ENCODE data around the gene PLK3. TPM values are rescaled to one million over a fixed set of nuclear protein-coding genes. Genes with fewer than 3 reads are reported as not detected.

PLK3 gene
- polyA plus RNA-seq, 2 of the 4 experiments (the other 2 are of a cell fraction): 11.2 to 12.6 TPM

DNA sequence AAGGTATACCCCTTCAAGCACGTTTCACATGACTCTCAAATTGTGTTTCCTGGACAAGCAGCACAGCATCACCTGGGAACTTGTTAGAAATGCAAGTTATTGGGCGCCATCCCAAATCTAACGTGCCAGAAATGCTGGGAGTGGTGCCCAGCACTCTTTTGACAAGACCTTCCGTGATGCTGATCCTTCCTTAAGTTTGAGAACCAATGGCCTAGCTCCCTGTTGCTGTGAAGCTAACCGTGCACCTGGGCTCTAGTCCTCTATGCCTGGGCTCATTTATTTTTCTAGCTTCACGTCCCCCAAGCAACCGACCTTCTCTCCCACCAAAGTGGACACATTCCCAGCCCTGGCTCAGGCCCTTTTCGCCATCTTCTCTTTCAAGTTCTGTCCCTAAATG is 16.5 kb upstream of the PLK3 start:
- H3K4me1 ChIP-seq: peaks cover 13% of the 10 kb centered on the region
- no peak overlapping the region for H3K4me2 ChIP-seq
- ChIA-PET POLR2A (interaction anchor here (1.8 kb wide), 1 partner anchor 8 kb away, joined by 11 read pairs; the partner anchor contains the start of gene RPS8), CTCF (interaction anchor here (0.8 to 2.5 kb wide), 3 partner anchors 10 to 40 kb away, joined by 3 to 9 read pairs (median 3); partner anchors contain the start of gene PLK3)
- H3K9me3 ChIP-seq: no peaks in the 10 kb centered on the region
- FAIRE-seq: no peak
- TF ChIP-seq CBX8 (IDR thresholded peaks at IDR 0.05) (no peak), HES2 (IDR thresholded peaks at IDR 0.05) (no peak), ZNF302 (CRISPR knock-in tag; IDR thresholded peaks at IDR 0.05) (no peak), POLR2AphosphoS2 (conservative IDR thresholded peaks at IDR 0.05; ENCODE audit: low read length) (no peak), SMC3 (IDR thresholded peaks at IDR 0.05) (no peak), KDM1A (IDR thresholded peaks at IDR 0.05; ENCODE audit: low read depth) (no peak), FOSB (CRISPR knock-in tag; IDR thresholded peaks at IDR 0.05) (no peak), BHLHE40 (IDR thresholded peaks at IDR 0.05; ENCODE audit: low read depth, low read length) (no peak), MAZ (IDR thresholded peaks at IDR 0.05; ENCODE audit: borderline replicate concordance, low read depth, low read length) (no peak), HMGXB4 (CRISPR knock-in tag; IDR thresholded peaks at IDR 0.05; ENCODE audit: borderline replicate concordance) (no peak), NR3C1 (IDR thresholded peaks at IDR 0.05) (no peak), NPAS2 (CRISPR knock-in tag; IDR thresholded peaks at IDR 0.05; ENCODE audit: borderline replicate concordance) (no peak), EHF (CRISPR knock-in tag; IDR thresholded peaks at IDR 0.05) (no peak), ZFP36 (IDR thresholded peaks at IDR 0.05; ENCODE audit: borderline replicate concordance, partially characterized antibody) (no peak), SREBF2 (IDR thresholded peaks at IDR 0.05) (no peak), JUN (IDR thresholded peaks at IDR 0.05) (no peak), RNF2 (IDR thresholded peaks at IDR 0.05; ENCODE audit: borderline replicate concordance, low read depth) (no peak)
- TF ChIP-seq, protein P1, sequence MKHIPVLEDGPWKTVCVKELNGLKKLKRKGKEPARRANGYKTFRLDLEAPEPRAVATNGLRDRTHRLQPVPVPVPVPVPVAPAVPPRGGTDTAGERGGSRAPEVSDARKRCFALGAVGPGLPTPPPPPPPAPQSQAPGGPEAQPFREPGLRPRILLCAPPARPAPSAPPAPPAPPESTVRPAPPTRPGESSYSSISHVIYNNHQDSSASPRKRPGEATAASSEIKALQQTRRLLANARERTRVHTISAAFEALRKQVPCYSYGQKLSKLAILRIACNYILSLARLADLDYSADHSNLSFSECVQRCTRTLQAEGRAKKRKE (CRISPR knock-in tag; IDR thresholded peaks at IDR 0.05; ENCODE audit: low read depth): no peak
- TF ChIP-seq, protein P2, sequence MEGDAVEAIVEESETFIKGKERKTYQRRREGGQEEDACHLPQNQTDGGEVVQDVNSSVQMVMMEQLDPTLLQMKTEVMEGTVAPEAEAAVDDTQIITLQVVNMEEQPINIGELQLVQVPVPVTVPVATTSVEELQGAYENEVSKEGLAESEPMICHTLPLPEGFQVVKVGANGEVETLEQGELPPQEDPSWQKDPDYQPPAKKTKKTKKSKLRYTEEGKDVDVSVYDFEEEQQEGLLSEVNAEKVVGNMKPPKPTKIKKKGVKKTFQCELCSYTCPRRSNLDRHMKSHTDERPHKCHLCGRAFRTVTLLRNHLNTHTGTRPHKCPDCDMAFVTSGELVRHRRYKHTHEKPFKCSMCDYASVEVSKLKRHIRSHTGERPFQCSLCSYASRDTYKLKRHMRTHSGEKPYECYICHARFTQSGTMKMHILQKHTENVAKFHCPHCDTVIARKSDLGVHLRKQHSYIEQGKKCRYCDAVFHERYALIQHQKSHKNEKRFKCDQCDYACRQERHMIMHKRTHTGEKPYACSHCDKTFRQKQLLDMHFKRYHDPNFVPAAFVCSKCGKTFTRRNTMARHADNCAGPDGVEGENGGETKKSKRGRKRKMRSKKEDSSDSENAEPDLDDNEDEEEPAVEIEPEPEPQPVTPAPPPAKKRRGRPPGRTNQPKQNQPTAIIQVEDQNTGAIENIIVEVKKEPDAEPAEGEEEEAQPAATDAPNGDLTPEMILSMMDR (IDR thresholded peaks at IDR 0.05): no peak
- 82% methylated on average over 8 of the region's 8 CpGs for WGBS (ENCODE audit: missing lambda C conversion rate)
- ATAC-seq: no peak
- H3K27ac ChIP-seq: no peak overlapping the region
- H3K4me3 ChIP-seq: no peak overlapping the region
- no peak for DNase-seq (ENCODE audit: low read depth in 1 of 2, low spot score in 1 of 2)

- CTCF ChIA-PET: interaction anchor here (1.2 to 7.1 kb wide), 6 partner anchors 9 to 54 kb away, joined by 3 to 44 read pairs (median 8); partner anchors contain the start of genes BTBD19 and PLK3
Observed at GRCh38 chr1:44784094-44785028, 15.8 kb upstream of the PLK3 start.

More at GRCh38 chr1:44784094-44785028, 15.8 kb upstream of the PLK3 start:
- no peaks in the 10 kb centered on the region for H3K9me3 ChIP-seq
- H3K4me1 ChIP-seq: peaks cover 7% of the 10 kb centered on the region
- DNase-seq (ENCODE audit: low read depth in 1 of 2, low spot score in 1 of 2) (no peak), FAIRE-seq (no peak), ATAC-seq (peak; percentile 4 to 6; a peak in 3 of 6 replicates)
- no peak overlapping the region for H3K27ac ChIP-seq
- whole genome bisulfite sequencing (ENCODE audit: missing lambda C conversion rate): 90% methylated on average over 23 of the region's 71 CpGs
- no peak overlapping the region for H3K4me2 ChIP-seq
- POLR2A ChIA-PET: interaction anchor here (1.8 kb wide), 2 partner anchors 9 to 35 kb away, joined by 4 to 11 read pairs; partner anchors contain the start of gene RPS8
- TF ChIP-seq HOXB13 (CRISPR knock-in tag; IDR thresholded peaks at IDR 0.05; ENCODE audit: low read depth) (no peak), RNF2 (IDR thresholded peaks at IDR 0.05; ENCODE audit: borderline replicate concordance, low read depth) (no peak), EHF (CRISPR knock-in tag; IDR thresholded peaks at IDR 0.05) (no peak), CEBPB (IDR thresholded peaks at IDR 0.05) (no peak), USF2 (IDR thresholded peaks at IDR 0.05) (no peak), RARB (CRISPR knock-in tag; IDR thresholded peaks at IDR 0.05) (no peak), MAFK (IDR thresholded peaks at IDR 0.05; ENCODE audit: partially characterized antibody) (no peak), KDM1A (IDR thresholded peaks at IDR 0.05; ENCODE audit: low read depth) (no peak), SREBF2 (IDR thresholded peaks at IDR 0.05) (no peak), JUN (IDR thresholded peaks at IDR 0.05) (no peak), POLR2A (IDR thresholded peaks at IDR 0.05; ENCODE audit: low read length) (no peak)
- TF ChIP-seq, protein P2 (IDR thresholded peaks at IDR 0.05): no peak
- no peak overlapping the region for H3K4me3 ChIP-seq
